H4 (cell line): Measurements from ENCODE around the gene TDRKH. TPM values are rescaled to one million over a fixed set of nuclear protein-coding genes. Genes with fewer than 3 reads are reported as not detected.
A peak's percentile ranks its signal among the peaks of the same experiment; 100 is the strongest.
"Not testable (repeated sequence)": the region's sequence is repeated elsewhere in the genome, so short reads cannot be mapped to it uniquely, and the experiment has no call there.

Experiments used
- DNase-seq: peaks from one replicate; pipeline ENCODE4 v3.0.0-alpha.2; 2015; ENCODE audit warnings: low spot score
- total RNA-seq: library from RNA; depleted of rRNA; stranded (reverse); fragments of >200 nt; shearing (Covaris generic); gene quantifications from 2 replicates; pipeline ENCODE4 v1.2.3, GENCODE V29; 2014; rRNA removed

TDRKH gene
- total RNA-seq, 1 experiment from 2014 or later = 2.4 TPM

GRCh38 chr1:151762941-151763921 lies 27.1 kb downstream of the TDRKH start, which contains the start of gene MRPL9:
MRPL9 (minus strand) TSS chr1:151763496; CDS start chr1:151763479, 17 bp downstream.
- peak; percentile 58 for DNase-seq

GRCh38 chr1:151760597-151761385 lies 29.5 kb downstream of the TDRKH start:
- DNase-seq = no peak

GRCh38 chr1:151759241-151759640 lies 31.1 kb downstream of the TDRKH start:
- no peak for DNase-seq

GRCh38 chr1:151756291-151756690 lies 34.0 kb downstream of the TDRKH start:
- DNase-seq = no peak

GRCh38 chr1:151741516-151741915 lies 48.8 kb downstream of the TDRKH start:
- no peak for DNase-seq

- DNase-seq = no peak
These were observed 50.5 kb downstream of the TDRKH start for GRCh38 chr1:151739590-151740355.

GRCh38 chr1:151737479-151737878 lies 52.8 kb downstream of the TDRKH start:
- DNase-seq = no peak

- no peak for DNase-seq
These were observed 53.3 kb downstream of the TDRKH start for GRCh38 chr1:151737026-151737425.

- not testable (repeated sequence) for DNase-seq
These were observed 56.3 kb downstream of the TDRKH start for GRCh38 chr1:151733995-151734394.

- no peak for DNase-seq
These were observed 57.2 kb downstream of the TDRKH start for GRCh38 chr1:151733126-151733525.

- no peak for DNase-seq
These were observed 60.4 kb downstream of the TDRKH start for GRCh38 chr1:151729966-151730291.

GRCh38 chr1:151729157-151729965 lies 60.9 kb downstream of the TDRKH start:
- no peak for DNase-seq

- no peak for DNase-seq
These were observed 61.9 kb downstream of the TDRKH start for GRCh38 chr1:151728151-151729054.

- no peak for DNase-seq
These were observed 66.5 kb downstream of the TDRKH start for GRCh38 chr1:151723726-151724370.

Other genes starting within 250 kb of the TDRKH start
- gene SNX27, start 178.4 kb downstream of the TDRKH start, total RNA-seq = 17.0 and 17.7 TPM in 2 replicates
- gene CELF3, start 73.7 kb downstream of the TDRKH start, total RNA-seq = not detected in 2 replicates
- not detected in 2 replicates for gene RIIAD1, start 69.0 kb downstream of the TDRKH start, total RNA-seq
- gene MRPL9, start 27.0 kb downstream of the TDRKH start, total RNA-seq = 74.8 and 88.5 TPM in 2 replicates
- not detected in 2 replicates for gene LINGO4, start 14.9 kb upstream of the TDRKH start, total RNA-seq
- gene RORC, start 41.3 kb upstream of the TDRKH start, total RNA-seq = 0.60 and 1.2 TPM in 2 replicates
- gene C2CD4D, start 49.3 kb upstream of the TDRKH start, total RNA-seq = not detected in 2 replicates
- gene THEM5, start 63.2 kb upstream of the TDRKH start, total RNA-seq = not detected in 2 replicates
- gene THEM4, start 119.0 kb upstream of the TDRKH start, total RNA-seq = 9.3 and 11.3 TPM in 2 replicates
- gene S100A10, start 203.4 kb upstream of the TDRKH start, total RNA-seq = 58.6 and 87.8 TPM in 2 replicates
- gene S100A11, start 246.5 kb upstream of the TDRKH start, total RNA-seq = 377 and 488 TPM in 2 replicates